HepG2 (cell line): Measurements from ENCODE around the gene ADAM8.

Experiments used
- EP300 ChIP-seq, 3 experiments: sonication (generic) in 1 of 3; formaldehyde crosslinking in 1 of 3; IDR thresholded peaks; 2 replicates each; pipeline versions ENCODE4 v1.5.1 to v1.6.1; 2011 to 2020; ENCODE audit warnings: low read depth in 2 of 3, low read length in 2 of 3, borderline replicate concordance in 1 of 3, improper control_type of control experiment in 1 of 3, mild to moderate bottlenecking in 1 of 3, missing genetic modification reagents in 1 of 3, moderate library complexity in 1 of 3
- FOSL1 ChIP-seq: sonication (generic); formaldehyde crosslinking; IDR thresholded peaks from 2 replicates; pipeline ENCODE4 v1.9.0; 2021; ENCODE audit warnings: missing genetic modification reagents, borderline replicate concordance
- MATR3 ChIP-seq: sonication (generic); formaldehyde crosslinking; IDR thresholded peaks from 2 replicates; pipeline ENCODE4 v1.4.0; 2020; ENCODE audit warnings: missing genetic modification reagents
- MYNN ChIP-seq: sonication (generic); formaldehyde crosslinking; IDR thresholded peaks from 2 replicates; pipeline ENCODE4 v1.4.0; 2020; ENCODE audit warnings: mild to moderate bottlenecking, low read depth, missing genetic modification reagents
- SMC3 ChIP-seq: IDR thresholded peaks from 2 replicates; pipeline ENCODE4 v1.6.1; 2011; ENCODE audit warnings: low read length, improper control_type of control experiment
- SRY ChIP-seq: sonication (generic); formaldehyde crosslinking; IDR thresholded peaks from 2 replicates; pipeline ENCODE4 v1.8.0; 2022; ENCODE audit warnings: mild to moderate bottlenecking, missing genetic modification reagents
- TCF7 ChIP-seq: sonication (generic); IDR thresholded peaks from 2 replicates; pipeline ENCODE4 v1.6.1; 2016; ENCODE audit warnings: antibody characterized with exemption, low read depth
- ZNF644 ChIP-seq: IDR thresholded peaks from 2 replicates; pipeline ENCODE4 v1.6.1; 2016; ENCODE audit warnings: low read depth
- TF ChIP-seq, protein P1 (sequence below): sonication (generic); formaldehyde crosslinking; IDR thresholded peaks from 2 replicates; pipeline ENCODE4 v1.5.0; 2020; ENCODE audit warnings: mild to moderate bottlenecking, missing genetic modification reagents, moderate library complexity
- TF ChIP-seq, protein P2 (sequence below): IDR thresholded peaks from 2 replicates; pipeline ENCODE4 v1.6.1; 2016
- TF ChIP-seq, protein P3 (sequence below): sonication (generic); formaldehyde crosslinking; IDR thresholded peaks from 2 replicates; pipeline ENCODE4 v1.9.0; 2021; ENCODE audit warnings: mild to moderate bottlenecking, missing genetic modification reagents

DNA sequence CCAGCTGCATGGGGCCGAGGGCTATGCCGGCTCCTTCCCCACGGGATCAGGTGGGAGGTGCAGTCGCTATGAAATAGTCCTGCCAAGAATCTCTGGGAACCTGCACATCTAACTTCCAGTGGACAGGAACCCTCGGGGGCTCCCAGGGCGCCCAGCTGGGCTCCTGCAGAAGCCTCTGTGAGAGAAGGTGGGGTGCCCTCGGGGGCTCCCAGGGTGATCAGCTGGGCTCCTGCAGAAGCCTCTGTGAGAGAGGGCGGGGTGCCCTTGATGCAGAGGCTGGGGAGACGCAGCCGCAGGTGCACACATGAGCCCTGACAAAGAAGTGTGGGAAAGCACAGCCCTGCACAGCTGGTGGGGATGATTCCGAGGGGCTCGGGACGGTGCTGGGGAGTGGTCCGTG, 33.1 kb downstream of the ADAM8 start:
- TF ChIP-seq SMC3 (no peak), EP300 (IDR thresholded peaks at IDR 0.05; ENCODE audit: low read depth in 2 of 2, low read length in 2 of 2) (no peak), EP300 (CRISPR knock-in tag; IDR thresholded peaks at IDR 0.05; ENCODE audit: borderline replicate concordance) (no peak), ZNF644 (CRISPR knock-in tag) (no peak), MATR3 (CRISPR knock-in tag) (no peak), TCF7 (no peak), FOSL1 (CRISPR knock-in tag) (no peak), SRY (CRISPR knock-in tag) (no peak), MYNN (CRISPR knock-in tag) (no peak)
- TF ChIP-seq, protein P1, sequence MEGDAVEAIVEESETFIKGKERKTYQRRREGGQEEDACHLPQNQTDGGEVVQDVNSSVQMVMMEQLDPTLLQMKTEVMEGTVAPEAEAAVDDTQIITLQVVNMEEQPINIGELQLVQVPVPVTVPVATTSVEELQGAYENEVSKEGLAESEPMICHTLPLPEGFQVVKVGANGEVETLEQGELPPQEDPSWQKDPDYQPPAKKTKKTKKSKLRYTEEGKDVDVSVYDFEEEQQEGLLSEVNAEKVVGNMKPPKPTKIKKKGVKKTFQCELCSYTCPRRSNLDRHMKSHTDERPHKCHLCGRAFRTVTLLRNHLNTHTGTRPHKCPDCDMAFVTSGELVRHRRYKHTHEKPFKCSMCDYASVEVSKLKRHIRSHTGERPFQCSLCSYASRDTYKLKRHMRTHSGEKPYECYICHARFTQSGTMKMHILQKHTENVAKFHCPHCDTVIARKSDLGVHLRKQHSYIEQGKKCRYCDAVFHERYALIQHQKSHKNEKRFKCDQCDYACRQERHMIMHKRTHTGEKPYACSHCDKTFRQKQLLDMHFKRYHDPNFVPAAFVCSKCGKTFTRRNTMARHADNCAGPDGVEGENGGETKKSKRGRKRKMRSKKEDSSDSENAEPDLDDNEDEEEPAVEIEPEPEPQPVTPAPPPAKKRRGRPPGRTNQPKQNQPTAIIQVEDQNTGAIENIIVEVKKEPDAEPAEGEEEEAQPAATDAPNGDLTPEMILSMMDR (CRISPR knock-in tag): no peak
- TF ChIP-seq, protein P2, sequence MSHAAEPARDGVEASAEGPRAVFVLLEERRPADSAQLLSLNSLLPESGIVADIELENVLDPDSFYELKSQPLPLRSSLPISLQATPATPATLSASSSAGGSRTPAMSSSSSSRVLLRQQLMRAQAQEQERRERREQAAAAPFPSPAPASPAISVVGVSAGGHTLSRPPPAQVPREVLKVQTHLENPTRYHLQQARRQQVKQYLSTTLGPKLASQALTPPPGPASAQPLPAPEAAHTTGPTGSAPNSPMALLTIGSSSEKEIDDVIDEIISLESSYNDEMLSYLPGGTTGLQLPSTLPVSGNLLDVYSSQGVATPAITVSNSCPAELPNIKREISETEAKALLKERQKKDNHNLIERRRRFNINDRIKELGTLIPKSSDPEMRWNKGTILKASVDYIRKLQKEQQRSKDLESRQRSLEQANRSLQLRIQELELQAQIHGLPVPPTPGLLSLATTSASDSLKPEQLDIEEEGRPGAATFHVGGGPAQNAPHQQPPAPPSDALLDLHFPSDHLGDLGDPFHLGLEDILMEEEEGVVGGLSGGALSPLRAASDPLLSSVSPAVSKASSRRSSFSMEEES (CRISPR knock-in tag): no peak
- TF ChIP-seq, protein P3, sequence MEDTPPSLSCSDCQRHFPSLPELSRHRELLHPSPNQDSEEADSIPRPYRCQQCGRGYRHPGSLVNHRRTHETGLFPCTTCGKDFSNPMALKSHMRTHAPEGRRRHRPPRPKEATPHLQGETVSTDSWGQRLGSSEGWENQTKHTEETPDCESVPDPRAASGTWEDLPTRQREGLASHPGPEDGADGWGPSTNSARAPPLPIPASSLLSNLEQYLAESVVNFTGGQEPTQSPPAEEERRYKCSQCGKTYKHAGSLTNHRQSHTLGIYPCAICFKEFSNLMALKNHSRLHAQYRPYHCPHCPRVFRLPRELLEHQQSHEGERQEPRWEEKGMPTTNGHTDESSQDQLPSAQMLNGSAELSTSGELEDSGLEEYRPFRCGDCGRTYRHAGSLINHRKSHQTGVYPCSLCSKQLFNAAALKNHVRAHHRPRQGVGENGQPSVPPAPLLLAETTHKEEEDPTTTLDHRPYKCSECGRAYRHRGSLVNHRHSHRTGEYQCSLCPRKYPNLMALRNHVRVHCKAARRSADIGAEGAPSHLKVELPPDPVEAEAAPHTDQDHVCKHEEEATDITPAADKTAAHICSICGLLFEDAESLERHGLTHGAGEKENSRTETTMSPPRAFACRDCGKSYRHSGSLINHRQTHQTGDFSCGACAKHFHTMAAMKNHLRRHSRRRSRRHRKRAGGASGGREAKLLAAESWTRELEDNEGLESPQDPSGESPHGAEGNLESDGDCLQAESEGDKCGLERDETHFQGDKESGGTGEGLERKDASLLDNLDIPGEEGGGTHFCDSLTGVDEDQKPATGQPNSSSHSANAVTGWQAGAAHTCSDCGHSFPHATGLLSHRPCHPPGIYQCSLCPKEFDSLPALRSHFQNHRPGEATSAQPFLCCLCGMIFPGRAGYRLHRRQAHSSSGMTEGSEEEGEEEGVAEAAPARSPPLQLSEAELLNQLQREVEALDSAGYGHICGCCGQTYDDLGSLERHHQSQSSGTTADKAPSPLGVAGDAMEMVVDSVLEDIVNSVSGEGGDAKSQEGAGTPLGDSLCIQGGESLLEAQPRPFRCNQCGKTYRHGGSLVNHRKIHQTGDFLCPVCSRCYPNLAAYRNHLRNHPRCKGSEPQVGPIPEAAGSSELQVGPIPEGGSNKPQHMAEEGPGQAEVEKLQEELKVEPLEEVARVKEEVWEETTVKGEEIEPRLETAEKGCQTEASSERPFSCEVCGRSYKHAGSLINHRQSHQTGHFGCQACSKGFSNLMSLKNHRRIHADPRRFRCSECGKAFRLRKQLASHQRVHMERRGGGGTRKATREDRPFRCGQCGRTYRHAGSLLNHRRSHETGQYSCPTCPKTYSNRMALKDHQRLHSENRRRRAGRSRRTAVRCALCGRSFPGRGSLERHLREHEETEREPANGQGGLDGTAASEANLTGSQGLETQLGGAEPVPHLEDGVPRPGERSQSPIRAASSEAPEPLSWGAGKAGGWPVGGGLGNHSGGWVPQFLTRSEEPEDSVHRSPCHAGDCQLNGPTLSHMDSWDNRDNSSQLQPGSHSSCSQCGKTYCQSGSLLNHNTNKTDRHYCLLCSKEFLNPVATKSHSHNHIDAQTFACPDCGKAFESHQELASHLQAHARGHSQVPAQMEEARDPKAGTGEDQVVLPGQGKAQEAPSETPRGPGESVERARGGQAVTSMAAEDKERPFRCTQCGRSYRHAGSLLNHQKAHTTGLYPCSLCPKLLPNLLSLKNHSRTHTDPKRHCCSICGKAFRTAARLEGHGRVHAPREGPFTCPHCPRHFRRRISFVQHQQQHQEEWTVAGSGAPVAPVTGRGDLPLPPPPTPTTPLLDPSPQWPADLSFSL (CRISPR knock-in tag): no peak
